ENCODE data around the gene ZNF148.

The ZNF148 gene

GRCh38 chr3:125386811-125387210, 11.7 kb upstream of the ZNF148 start:
- DNase-seq, result no peak
- TF ChIP-seq POLR2A (IDR thresholded peaks at IDR 0.05; ENCODE audit: low read length) (no peak), GATA1 (IDR thresholded peaks at IDR 0.05; ENCODE audit: low read depth, low read length) (no peak)

GRCh38 chr3:125383744-125384143, 8.6 kb upstream of the ZNF148 start:
- no peak for TF ChIP-seq POLR2A (IDR thresholded peaks at IDR 0.05; ENCODE audit: low read length)
- no peak for TF ChIP-seq GATA1 (IDR thresholded peaks at IDR 0.05; ENCODE audit: low read depth, low read length)
- DNase-seq, result no peak

- TF ChIP-seq GATA1 (IDR thresholded peaks at IDR 0.05; ENCODE audit: low read depth, low read length) (no peak), POLR2A (IDR thresholded peaks at IDR 0.05; ENCODE audit: low read length) (no peak)
- DNase-seq, result peak; percentile 11 to 60
Measured at GRCh38 chr3:125382298-125382697, 7.2 kb upstream of the ZNF148 start.

GRCh38 chr3:125381743-125382142, 6.6 kb upstream of the ZNF148 start:
- DNase-seq, result no peak
- TF ChIP-seq POLR2A (IDR thresholded peaks at IDR 0.05; ENCODE audit: low read length) (no peak), GATA1 (IDR thresholded peaks at IDR 0.05; ENCODE audit: low read depth, low read length) (no peak)

GRCh38 chr3:125381314-125381713, 6.2 kb upstream of the ZNF148 start:
- TF ChIP-seq POLR2A (IDR thresholded peaks at IDR 0.05; ENCODE audit: low read length), result no peak
- no peak for TF ChIP-seq GATA1 (IDR thresholded peaks at IDR 0.05; ENCODE audit: low read depth, low read length)
- no peak for DNase-seq

GRCh38 chr3:125379483-125379882, 4.4 kb upstream of the ZNF148 start:
- DNase-seq, result no peak
- TF ChIP-seq GATA1 (IDR thresholded peaks at IDR 0.05; ENCODE audit: low read depth, low read length), result no peak

GRCh38 chr3:125378762-125379161, 3.6 kb upstream of the ZNF148 start:
- no peak for DNase-seq
- TF ChIP-seq GATA1 (IDR thresholded peaks at IDR 0.05; ENCODE audit: low read depth, low read length) (no peak), POLR2A (IDR thresholded peaks at IDR 0.05; ENCODE audit: low read length) (no peak)

- DNase-seq, result peak; percentile 43 to 44
- TF ChIP-seq GATA1 (IDR thresholded peaks at IDR 0.05; ENCODE audit: low read depth, low read length) (no peak), POLR2A (IDR thresholded peaks at IDR 0.05; ENCODE audit: low read length) (no peak)
Measured at GRCh38 chr3:125375950-125376679, 990 bp upstream of the ZNF148 start.

GRCh38 chr3:125374501-125374995, 577 bp downstream of the ZNF148 start:
- DNase-seq, result peak; percentile 75
- no peak for TF ChIP-seq GATA1 (IDR thresholded peaks at IDR 0.05; ENCODE audit: low read depth, low read length)
- TF ChIP-seq POLR2A (IDR thresholded peaks at IDR 0.05; ENCODE audit: low read length), result no peak

GRCh38 chr3:125367403-125368230, 7.5 kb downstream of the ZNF148 start:
- TF ChIP-seq GATA1 (IDR thresholded peaks at IDR 0.05; ENCODE audit: low read depth, low read length) (no peak), POLR2A (IDR thresholded peaks at IDR 0.05; ENCODE audit: low read length) (no peak)
- DNase-seq, result no peak

- TF ChIP-seq POLR2A (IDR thresholded peaks at IDR 0.05; ENCODE audit: low read length), result no peak
- no peak for TF ChIP-seq GATA1 (IDR thresholded peaks at IDR 0.05; ENCODE audit: low read depth, low read length)
Measured at GRCh38 chr3:125366132-125366531, 9.0 kb downstream of the ZNF148 start.

GRCh38 chr3:125359700-125360099, 15.4 kb downstream of the ZNF148 start:
- TF ChIP-seq POLR2A (IDR thresholded peaks at IDR 0.05; ENCODE audit: low read length) (no peak), GATA1 (IDR thresholded peaks at IDR 0.05; ENCODE audit: low read depth, low read length) (no peak)

More at GRCh38 chr3:125366132-125366531, 9.0 kb downstream of the ZNF148 start:
- DNase-seq, result no peak

GRCh38 chr3:125358923-125359322, 16.2 kb downstream of the ZNF148 start:
- TF ChIP-seq POLR2A (IDR thresholded peaks at IDR 0.05; ENCODE audit: low read length), result no peak
- TF ChIP-seq GATA1 (IDR thresholded peaks at IDR 0.05; ENCODE audit: low read depth, low read length), result no peak
- DNase-seq, result no peak

More at GRCh38 chr3:125359700-125360099, 15.4 kb downstream of the ZNF148 start:
- DNase-seq, result no peak

GRCh38 chr3:125357837-125358236, 17.3 kb downstream of the ZNF148 start:
- TF ChIP-seq GATA1 (IDR thresholded peaks at IDR 0.05; ENCODE audit: low read depth, low read length) (no peak), POLR2A (IDR thresholded peaks at IDR 0.05; ENCODE audit: low read length) (no peak)
- no peak for DNase-seq

Measured in erythroblast (primary cell).